ENCODE measurements around the gene NES.

Gene NES

GRCh38 chr1:156655151-156655903 lies 21.9 kb downstream of the NES start:
- H3K9me3 ChIP-seq (ENCODE audit: control insufficient read depth, insufficient read depth, low read length) = no peaks in the 10 kb centered on the region
- peaks cover 77% of the 10 kb centered on the region for H3K27me3 ChIP-seq (ENCODE audit: control insufficient read depth, insufficient read depth, low read length)
- H3K4me3 ChIP-seq (ENCODE audit: low read depth, low read length) = no peak overlapping the region
- H3K9ac ChIP-seq (ENCODE audit: low read depth, low read length) = no peak overlapping the region
- H3K4me1 ChIP-seq (ENCODE audit: control insufficient read depth, insufficient read depth, low read length) = peaks cover 5% of the 10 kb centered on the region
- H3K36me3 ChIP-seq (ENCODE audit: control insufficient read depth, insufficient read depth, low read length) = no peaks in the 10 kb centered on the region

- no peaks in the 10 kb centered on the region for H3K9me3 ChIP-seq (ENCODE audit: control insufficient read depth, insufficient read depth, low read length)
- no peaks in the 10 kb centered on the region for H3K36me3 ChIP-seq (ENCODE audit: control insufficient read depth, insufficient read depth, low read length)
- peaks cover 82% of the 10 kb centered on the region for H3K27me3 ChIP-seq (ENCODE audit: control insufficient read depth, insufficient read depth, low read length)
- no peak overlapping the region for H3K9ac ChIP-seq (ENCODE audit: low read depth, low read length)
- peaks cover 2% of the 10 kb centered on the region for H3K4me1 ChIP-seq (ENCODE audit: control insufficient read depth, insufficient read depth, low read length)
- no peak overlapping the region for H3K4me3 ChIP-seq (ENCODE audit: low read depth, low read length)
Measured at GRCh38 chr1:156654700-156655099, 22.5 kb downstream of the NES start.

- Histone ChIP-seq H3K36me3 (ENCODE audit: control insufficient read depth, insufficient read depth, low read length) (no peaks in the 10 kb centered on the region), H3K4me3 (ENCODE audit: low read depth, low read length) (no peak overlapping the region), H3K27me3 (ENCODE audit: control insufficient read depth, insufficient read depth, low read length) (peaks cover 80% of the 10 kb centered on the region), H3K4me1 (ENCODE audit: control insufficient read depth, insufficient read depth, low read length) (no peaks in the 10 kb centered on the region), H3K9me3 (ENCODE audit: control insufficient read depth, insufficient read depth, low read length) (no peaks in the 10 kb centered on the region), H3K9ac (ENCODE audit: low read depth, low read length) (no peak overlapping the region)
Measured at GRCh38 chr1:156652992-156653355, 24.2 kb downstream of the NES start.

GRCh38 chr1:156652131-156652991 lies 24.8 kb downstream of the NES start:
- Histone ChIP-seq H3K9me3 (ENCODE audit: control insufficient read depth, insufficient read depth, low read length) (no peaks in the 10 kb centered on the region), H3K27me3 (ENCODE audit: control insufficient read depth, insufficient read depth, low read length) (peaks cover 81% of the 10 kb centered on the region), H3K36me3 (ENCODE audit: control insufficient read depth, insufficient read depth, low read length) (no peaks in the 10 kb centered on the region)

GRCh38 chr1:156648951-156649350 lies 28.3 kb downstream of the NES start:
- Histone ChIP-seq H3K9me3 (ENCODE audit: control insufficient read depth, insufficient read depth, low read length) (no peaks in the 10 kb centered on the region), H3K9ac (ENCODE audit: low read depth, low read length) (no peak overlapping the region), H3K27me3 (ENCODE audit: control insufficient read depth, insufficient read depth, low read length) (peaks cover 80% of the 10 kb centered on the region), H3K36me3 (ENCODE audit: control insufficient read depth, insufficient read depth, low read length) (no peaks in the 10 kb centered on the region), H3K4me1 (ENCODE audit: control insufficient read depth, insufficient read depth, low read length) (no peaks in the 10 kb centered on the region), H3K4me3 (ENCODE audit: low read depth, low read length) (no peak overlapping the region)

More at GRCh38 chr1:156652131-156652991, 24.8 kb downstream of the NES start:
- H3K4me3 ChIP-seq (ENCODE audit: low read depth, low read length) = no peak overlapping the region
- H3K9ac ChIP-seq (ENCODE audit: low read depth, low read length) = no peak overlapping the region
- H3K4me1 ChIP-seq (ENCODE audit: control insufficient read depth, insufficient read depth, low read length) = no peaks in the 10 kb centered on the region

GRCh38 chr1:156648496-156648895 lies 28.7 kb downstream of the NES start:
- no peak overlapping the region for H3K9ac ChIP-seq (ENCODE audit: low read depth, low read length)
- no peaks in the 10 kb centered on the region for H3K4me1 ChIP-seq (ENCODE audit: control insufficient read depth, insufficient read depth, low read length)
- no peaks in the 10 kb centered on the region for H3K36me3 ChIP-seq (ENCODE audit: control insufficient read depth, insufficient read depth, low read length)
- no peak overlapping the region for H3K4me3 ChIP-seq (ENCODE audit: low read depth, low read length)
- H3K27me3 ChIP-seq (ENCODE audit: control insufficient read depth, insufficient read depth, low read length) = peaks cover 81% of the 10 kb centered on the region
- no peaks in the 10 kb centered on the region for H3K9me3 ChIP-seq (ENCODE audit: control insufficient read depth, insufficient read depth, low read length)

GRCh38 chr1:156647351-156647750 lies 29.9 kb downstream of the NES start:
- no peaks in the 10 kb centered on the region for H3K9me3 ChIP-seq (ENCODE audit: control insufficient read depth, insufficient read depth, low read length)
- no peak overlapping the region for H3K9ac ChIP-seq (ENCODE audit: low read depth, low read length)
- no peak overlapping the region for H3K4me3 ChIP-seq (ENCODE audit: low read depth, low read length)
- H3K4me1 ChIP-seq (ENCODE audit: control insufficient read depth, insufficient read depth, low read length) = no peaks in the 10 kb centered on the region
- peaks cover 90% of the 10 kb centered on the region for H3K27me3 ChIP-seq (ENCODE audit: control insufficient read depth, insufficient read depth, low read length)
- H3K36me3 ChIP-seq (ENCODE audit: control insufficient read depth, insufficient read depth, low read length) = no peaks in the 10 kb centered on the region

GRCh38 chr1:156646738-156647211 lies 30.4 kb downstream of the NES start:
- Histone ChIP-seq H3K9me3 (ENCODE audit: control insufficient read depth, insufficient read depth, low read length) (no peaks in the 10 kb centered on the region), H3K4me1 (ENCODE audit: control insufficient read depth, insufficient read depth, low read length) (no peaks in the 10 kb centered on the region), H3K9ac (ENCODE audit: low read depth, low read length) (no peak overlapping the region), H3K27me3 (ENCODE audit: control insufficient read depth, insufficient read depth, low read length) (peaks cover 92% of the 10 kb centered on the region), H3K36me3 (ENCODE audit: control insufficient read depth, insufficient read depth, low read length) (no peaks in the 10 kb centered on the region), H3K4me3 (ENCODE audit: low read depth, low read length) (peak overlapping the region; percentile 30)

- peaks cover 93% of the 10 kb centered on the region for H3K27me3 ChIP-seq (ENCODE audit: control insufficient read depth, insufficient read depth, low read length)
Measured at GRCh38 chr1:156645666-156646065, 31.5 kb downstream of the NES start.

GRCh38 chr1:156645056-156645455 lies 32.2 kb downstream of the NES start:
- Histone ChIP-seq H3K9me3 (ENCODE audit: control insufficient read depth, insufficient read depth, low read length) (no peaks in the 10 kb centered on the region), H3K27me3 (ENCODE audit: control insufficient read depth, insufficient read depth, low read length) (peaks cover 93% of the 10 kb centered on the region), H3K9ac (ENCODE audit: low read depth, low read length) (no peak overlapping the region), H3K4me3 (ENCODE audit: low read depth, low read length) (no peak overlapping the region), H3K4me1 (ENCODE audit: control insufficient read depth, insufficient read depth, low read length) (peaks cover 2% of the 10 kb centered on the region), H3K36me3 (ENCODE audit: control insufficient read depth, insufficient read depth, low read length) (no peaks in the 10 kb centered on the region)

More at GRCh38 chr1:156645666-156646065, 31.5 kb downstream of the NES start:
- Histone ChIP-seq H3K4me1 (ENCODE audit: control insufficient read depth, insufficient read depth, low read length) (peaks cover 2% of the 10 kb centered on the region), H3K4me3 (ENCODE audit: low read depth, low read length) (no peak overlapping the region), H3K9me3 (ENCODE audit: control insufficient read depth, insufficient read depth, low read length) (no peaks in the 10 kb centered on the region), H3K36me3 (ENCODE audit: control insufficient read depth, insufficient read depth, low read length) (no peaks in the 10 kb centered on the region), H3K9ac (ENCODE audit: low read depth, low read length) (no peak overlapping the region)

- Histone ChIP-seq H3K4me3 (ENCODE audit: low read depth, low read length) (no peak overlapping the region), H3K36me3 (ENCODE audit: control insufficient read depth, insufficient read depth, low read length) (no peaks in the 10 kb centered on the region), H3K9me3 (ENCODE audit: control insufficient read depth, insufficient read depth, low read length) (no peaks in the 10 kb centered on the region), H3K27me3 (ENCODE audit: control insufficient read depth, insufficient read depth, low read length) (peaks cover 93% of the 10 kb centered on the region), H3K9ac (ENCODE audit: low read depth, low read length) (no peak overlapping the region), H3K4me1 (ENCODE audit: control insufficient read depth, insufficient read depth, low read length) (peaks cover 2% of the 10 kb centered on the region)
Measured at GRCh38 chr1:156644640-156645039, 32.6 kb downstream of the NES start.

- Histone ChIP-seq H3K9ac (ENCODE audit: low read depth, low read length) (no peak overlapping the region), H3K4me1 (ENCODE audit: control insufficient read depth, insufficient read depth, low read length) (peaks cover 2% of the 10 kb centered on the region), H3K27me3 (ENCODE audit: control insufficient read depth, insufficient read depth, low read length) (peaks cover 96% of the 10 kb centered on the region), H3K4me3 (ENCODE audit: low read depth, low read length) (no peak overlapping the region), H3K36me3 (ENCODE audit: control insufficient read depth, insufficient read depth, low read length) (no peaks in the 10 kb centered on the region), H3K9me3 (ENCODE audit: control insufficient read depth, insufficient read depth, low read length) (no peaks in the 10 kb centered on the region)
Measured at GRCh38 chr1:156644146-156644545, 33.1 kb downstream of the NES start.

Data from iPS-15b (cell line).